ENCODE results near the gene HRH1. TPM values are rescaled to one million over a fixed set of nuclear protein-coding genes. Genes with fewer than 3 reads are reported as not detected.

The HRH1 gene
- total RNA-seq, 2 donors from 2014 or later: 0.50 to 5.9 TPM

DNA sequence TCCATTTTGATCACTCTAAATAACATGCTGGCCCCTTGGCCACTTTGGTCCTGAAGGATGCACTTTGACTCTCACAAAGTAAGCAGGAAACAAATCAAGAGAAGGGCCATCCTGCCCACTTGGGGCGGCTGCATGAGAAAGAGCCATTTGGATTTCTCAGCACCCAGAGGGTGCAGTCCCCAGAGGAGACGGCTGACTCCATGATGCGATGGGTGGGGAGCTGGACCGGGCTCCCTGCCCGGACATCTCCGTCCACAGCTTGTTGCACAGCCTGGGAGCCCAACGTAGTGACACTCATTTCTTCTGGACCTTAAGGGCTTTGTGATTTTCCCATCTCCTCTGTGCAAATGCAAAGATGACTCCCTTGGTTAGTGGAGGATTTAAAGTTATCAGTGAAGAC, 4.0 kb upstream of the HRH1 start:
- Histone ChIP-seq H3K36me3 (no peaks in the 10 kb centered on the region), H3K27ac (no peak overlapping the region), H3K4me1 (replicated peaks) (peaks cover 2% of the 10 kb centered on the region), H3K4me3 (no peak overlapping the region), H3K27me3 (replicated peaks; ENCODE audit: insufficient read depth) (peaks cover 7% of the 10 kb centered on the region), H3K9me3 (no peaks in the 10 kb centered on the region)
- intact Hi-C loops (cut with DNase I): no loop called here
- no peak for DNase-seq (ENCODE audit: low spot score)
- TF ChIP-seq POLR2AphosphoS5 (IDR thresholded peaks at IDR 0.05) (no peak), POLR2A (IDR thresholded peaks at IDR 0.05) (no peak)
- TF ChIP-seq, protein P1, sequence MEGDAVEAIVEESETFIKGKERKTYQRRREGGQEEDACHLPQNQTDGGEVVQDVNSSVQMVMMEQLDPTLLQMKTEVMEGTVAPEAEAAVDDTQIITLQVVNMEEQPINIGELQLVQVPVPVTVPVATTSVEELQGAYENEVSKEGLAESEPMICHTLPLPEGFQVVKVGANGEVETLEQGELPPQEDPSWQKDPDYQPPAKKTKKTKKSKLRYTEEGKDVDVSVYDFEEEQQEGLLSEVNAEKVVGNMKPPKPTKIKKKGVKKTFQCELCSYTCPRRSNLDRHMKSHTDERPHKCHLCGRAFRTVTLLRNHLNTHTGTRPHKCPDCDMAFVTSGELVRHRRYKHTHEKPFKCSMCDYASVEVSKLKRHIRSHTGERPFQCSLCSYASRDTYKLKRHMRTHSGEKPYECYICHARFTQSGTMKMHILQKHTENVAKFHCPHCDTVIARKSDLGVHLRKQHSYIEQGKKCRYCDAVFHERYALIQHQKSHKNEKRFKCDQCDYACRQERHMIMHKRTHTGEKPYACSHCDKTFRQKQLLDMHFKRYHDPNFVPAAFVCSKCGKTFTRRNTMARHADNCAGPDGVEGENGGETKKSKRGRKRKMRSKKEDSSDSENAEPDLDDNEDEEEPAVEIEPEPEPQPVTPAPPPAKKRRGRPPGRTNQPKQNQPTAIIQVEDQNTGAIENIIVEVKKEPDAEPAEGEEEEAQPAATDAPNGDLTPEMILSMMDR (IDR thresholded peaks at IDR 0.05): no peak
- 82% methylated on average over 7 of the region's 7 CpGs for WGBS

DNA sequence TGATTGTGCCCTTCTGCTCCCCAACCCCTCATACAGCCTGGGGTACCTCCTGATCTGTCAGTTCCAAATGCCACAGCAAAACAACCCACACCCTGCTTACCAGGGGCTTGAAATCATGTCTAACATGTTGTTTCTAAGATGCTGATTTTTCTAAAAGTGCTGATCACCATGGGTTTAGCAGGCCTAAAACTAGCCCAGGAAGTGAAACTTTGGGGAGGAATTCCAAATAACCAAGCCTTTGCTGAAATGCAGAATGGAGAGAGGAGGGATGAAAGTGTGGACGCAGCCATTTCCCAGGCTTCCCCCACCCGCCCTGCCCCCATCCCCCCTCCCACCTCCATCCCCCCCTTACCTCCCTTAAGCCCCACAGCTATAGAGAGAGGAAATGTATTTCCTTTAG, 2.0 kb upstream of the HRH1 start:
- no peaks in the 10 kb centered on the region for H3K36me3 ChIP-seq
- peaks cover 2% of the 10 kb centered on the region for H3K4me1 ChIP-seq (replicated peaks)
- H3K9me3 ChIP-seq: no peaks in the 10 kb centered on the region
- TF ChIP-seq, protein P1 (IDR thresholded peaks at IDR 0.05): no peak
- TF ChIP-seq POLR2A (IDR thresholded peaks at IDR 0.05): no peak
- no peak for TF ChIP-seq POLR2AphosphoS5 (IDR thresholded peaks at IDR 0.05)
- H3K4me3 ChIP-seq: no peak overlapping the region
- no peak overlapping the region for H3K27ac ChIP-seq
- intact Hi-C loops (cut with DNase I): no loop called here
- H3K27me3 ChIP-seq (replicated peaks; ENCODE audit: insufficient read depth): peaks cover 7% of the 10 kb centered on the region
- no peak for DNase-seq (ENCODE audit: low spot score)
- WGBS: 76% methylated on average over 2 of the region's 2 CpGs

DNA sequence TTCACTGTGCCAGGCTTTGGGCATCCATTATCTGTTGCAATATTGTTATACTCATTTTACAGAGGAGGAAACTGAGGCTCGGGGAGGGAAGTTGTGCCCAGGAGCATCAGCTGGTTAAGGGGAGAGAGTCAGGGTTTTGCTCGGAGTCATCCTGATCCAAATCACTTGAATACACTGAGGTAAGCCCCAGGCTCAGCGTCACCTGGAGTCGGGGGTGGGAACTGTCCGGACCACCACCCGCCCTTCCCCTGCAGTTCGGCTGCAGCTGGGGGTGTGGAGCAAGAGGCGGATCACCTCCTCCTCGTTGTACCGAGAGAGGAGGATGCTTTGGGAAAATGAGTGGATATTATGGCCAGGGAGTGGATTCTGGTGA, 646 bp downstream of the HRH1 start:
- TF ChIP-seq, protein P1 (IDR thresholded peaks at IDR 0.05): no peak
- no peak for TF ChIP-seq POLR2A (IDR thresholded peaks at IDR 0.05)
- H3K9me3 ChIP-seq: no peaks in the 10 kb centered on the region
- intact Hi-C loops (cut with DNase I): loop anchor here (5.0 kb wide), 1 partner anchor 177 kb away; no protein-coding TSS in a partner anchor
- peaks cover 2% of the 10 kb centered on the region for H3K4me1 ChIP-seq (replicated peaks)
- 2% methylated on average over 10 of the region's 10 CpGs for WGBS
- H3K27me3 ChIP-seq (replicated peaks; ENCODE audit: insufficient read depth): peaks cover 7% of the 10 kb centered on the region
- H3K27ac ChIP-seq: no peak overlapping the region
- H3K4me3 ChIP-seq: peak overlapping the region; percentile 33 to 35
- H3K36me3 ChIP-seq: no peaks in the 10 kb centered on the region
- no peak for DNase-seq (ENCODE audit: low spot score)

DNA sequence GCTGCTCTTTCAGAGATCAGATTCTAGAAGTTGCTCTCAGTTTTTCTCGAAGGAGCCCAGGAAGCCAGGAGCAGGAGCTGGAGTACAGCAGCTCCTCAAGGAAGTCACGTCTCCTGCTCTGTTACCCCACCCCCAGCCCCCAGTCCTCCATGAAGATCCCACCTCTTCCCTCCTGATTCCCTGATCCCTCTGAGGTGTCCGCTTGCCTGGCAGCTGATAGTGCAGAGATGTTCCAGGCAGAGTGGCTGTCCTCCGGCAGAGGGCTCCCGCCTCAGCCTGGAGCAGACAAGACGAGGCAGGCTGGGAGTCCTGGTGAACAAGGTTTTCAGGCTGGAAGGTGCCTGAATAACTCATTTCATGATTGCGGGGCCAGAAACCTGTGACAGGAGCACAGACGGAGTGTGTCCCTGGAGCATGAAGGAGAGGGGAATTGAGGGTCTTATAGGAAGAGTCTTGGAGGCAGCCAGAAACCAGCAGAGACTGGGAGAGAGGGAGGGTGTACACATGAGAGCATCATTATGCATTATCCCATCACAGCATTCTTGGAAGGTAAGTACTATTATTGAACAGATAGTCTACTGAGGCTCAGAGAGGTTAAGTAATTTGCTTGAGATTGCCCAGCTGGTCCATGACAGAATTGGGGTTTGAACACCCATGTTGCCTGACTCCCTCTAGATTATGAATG, 1.2 kb downstream of the HRH1 start:
- Histone ChIP-seq H3K4me1 (replicated peaks) (peaks cover 2% of the 10 kb centered on the region), H3K27ac (no peak overlapping the region), H3K4me3 (peak overlapping the region; percentile 33 to 35), H3K27me3 (replicated peaks; ENCODE audit: insufficient read depth) (peaks cover 7% of the 10 kb centered on the region), H3K9me3 (no peaks in the 10 kb centered on the region), H3K36me3 (no peaks in the 10 kb centered on the region)
- intact Hi-C loops (cut with DNase I): loop anchor here (5.0 kb wide), 1 partner anchor 177 kb away; no protein-coding TSS in a partner anchor
- TF ChIP-seq POLR2AphosphoS5 (IDR thresholded peaks at IDR 0.05) (no peak), POLR2A (IDR thresholded peaks at IDR 0.05) (no peak)
- TF ChIP-seq, protein P1 (IDR thresholded peaks at IDR 0.05): peak; percentile 17 to 74 (median 50)
- WGBS: 8% methylated on average over 7 of the region's 8 CpGs
- peak; percentile 56 for DNase-seq (ENCODE audit: low spot score)

DNA sequence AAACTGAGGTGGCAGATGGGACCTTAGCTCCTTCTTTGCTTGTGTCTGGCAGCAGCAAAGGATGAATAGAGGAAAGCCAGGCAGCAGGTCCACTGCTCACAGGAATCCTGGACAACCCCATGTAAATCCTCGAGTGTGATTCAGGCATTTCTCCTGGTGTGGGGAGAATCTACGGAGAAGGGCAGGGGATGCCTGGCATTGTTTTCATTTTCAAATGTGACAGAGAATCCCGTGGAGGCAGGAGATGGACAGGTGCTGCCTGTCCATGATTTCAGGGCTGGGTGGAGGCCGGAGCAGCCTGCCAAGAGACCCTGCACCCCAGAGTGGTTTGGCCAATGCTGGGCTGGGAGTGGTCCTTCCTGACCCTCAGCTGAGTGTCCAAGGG, 1.7 kb downstream of the HRH1 start:
- no peak for TF ChIP-seq POLR2A (IDR thresholded peaks at IDR 0.05)
- TF ChIP-seq, protein P1 (IDR thresholded peaks at IDR 0.05): no peak
- TF ChIP-seq POLR2AphosphoS5 (IDR thresholded peaks at IDR 0.05): no peak
- no peaks in the 10 kb centered on the region for H3K9me3 ChIP-seq
- intact Hi-C loops (cut with DNase I): loop anchor here (5.0 kb wide), 1 partner anchor 176 kb away; no protein-coding TSS in a partner anchor
- no peak overlapping the region for H3K27ac ChIP-seq
- DNase-seq (ENCODE audit: low spot score): no peak
- H3K4me1 ChIP-seq (replicated peaks): peaks cover 2% of the 10 kb centered on the region
- H3K4me3 ChIP-seq: no peak overlapping the region
- peaks cover 7% of the 10 kb centered on the region for H3K27me3 ChIP-seq (replicated peaks; ENCODE audit: insufficient read depth)
- H3K36me3 ChIP-seq: no peaks in the 10 kb centered on the region
- WGBS: 75% methylated on average over 4 of the region's 4 CpGs

Data from prostate gland (tissue), 2 donors.